ENCODE results near the gene NRP2. TPM values are rescaled to one million over a fixed set of nuclear protein-coding genes. Genes with fewer than 3 reads are reported as not detected.

Gene NRP2
- total RNA-seq, 1 donor from 2014 or later = 55.8 TPM

DNA sequence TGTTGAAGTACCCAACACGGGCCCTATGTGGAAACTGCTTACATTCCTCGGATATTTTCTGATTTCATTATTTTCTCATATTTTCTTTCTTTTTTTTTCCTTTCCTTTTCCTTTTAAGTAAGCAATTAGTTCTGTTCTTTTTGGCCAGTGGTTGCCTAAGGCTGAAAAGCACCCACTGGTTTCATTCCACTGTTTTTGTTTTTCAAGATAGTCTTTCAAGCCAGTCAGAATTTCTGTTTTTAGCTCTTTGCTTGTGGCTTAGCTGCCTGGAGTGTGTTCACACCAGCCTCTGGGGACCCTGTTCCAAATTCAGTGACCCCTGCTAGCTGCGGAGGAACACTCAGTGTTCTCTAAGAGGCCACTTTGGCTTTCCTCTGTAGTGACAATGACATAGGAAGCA is 73.6 kb downstream of the NRP2 start:
- no peak for DNase-seq (ENCODE audit: low spot score)

DNA sequence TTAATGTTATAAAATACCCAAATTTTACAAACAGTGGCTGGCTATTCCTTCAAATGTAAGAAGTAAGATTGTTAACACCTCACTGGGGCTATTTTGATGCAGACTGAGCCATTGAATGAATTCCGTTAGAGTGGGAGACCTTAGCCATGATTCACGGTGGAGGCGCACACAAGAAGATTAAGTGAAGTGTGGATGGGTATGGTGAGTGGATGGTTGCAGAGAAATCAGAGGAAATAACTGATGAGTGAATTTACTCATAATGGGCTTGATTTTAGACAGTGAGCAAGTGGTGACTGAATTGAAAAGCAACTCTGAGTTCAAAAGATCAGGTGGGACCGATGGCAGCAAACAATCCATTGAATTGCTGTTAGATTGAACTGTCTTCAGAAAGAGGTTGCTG is 75.0 kb downstream of the NRP2 start:
- DNase-seq (ENCODE audit: low spot score) = no peak

DNA sequence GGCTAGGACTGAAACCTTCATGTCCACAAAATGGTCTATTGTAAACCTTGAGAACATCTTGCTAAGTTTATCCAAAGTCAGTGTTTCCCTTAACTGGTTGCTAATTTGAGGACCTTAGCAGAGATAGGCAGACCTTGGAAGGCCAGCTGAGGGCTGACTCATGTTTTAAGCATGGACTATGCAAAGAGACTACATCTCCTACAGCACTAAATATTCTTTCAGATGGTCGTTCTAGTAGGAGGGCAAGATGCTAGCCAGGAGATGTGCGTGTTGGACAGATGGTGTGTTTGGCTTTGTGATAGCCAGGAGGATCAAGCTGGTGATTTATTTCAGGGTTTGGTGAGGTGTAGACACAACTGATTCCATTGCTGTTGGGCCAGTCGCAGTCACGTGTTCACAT is 75.8 kb downstream of the NRP2 start:
- no peak for DNase-seq (ENCODE audit: low spot score)

DNA sequence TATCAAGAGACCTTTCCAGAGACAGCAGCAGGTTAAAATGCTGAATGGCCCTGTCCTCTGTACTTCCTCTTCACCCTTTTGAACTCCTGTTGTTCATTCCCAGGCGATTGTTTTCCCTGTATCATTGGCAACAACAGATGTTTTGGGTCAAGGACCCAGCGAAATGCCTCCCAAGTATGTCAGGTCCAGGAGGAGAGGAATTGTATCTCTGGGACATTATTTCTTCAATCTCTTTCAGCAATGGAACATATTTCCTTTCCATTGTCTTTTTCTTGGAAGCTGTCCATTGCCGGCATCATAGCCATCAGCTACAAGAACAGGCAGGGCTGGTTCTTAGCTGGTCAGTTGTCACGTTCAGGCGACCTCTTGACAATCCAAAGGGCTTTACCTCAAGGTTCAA is 76.2 kb downstream of the NRP2 start:
- DNase-seq (ENCODE audit: low spot score) = no peak

DNA sequence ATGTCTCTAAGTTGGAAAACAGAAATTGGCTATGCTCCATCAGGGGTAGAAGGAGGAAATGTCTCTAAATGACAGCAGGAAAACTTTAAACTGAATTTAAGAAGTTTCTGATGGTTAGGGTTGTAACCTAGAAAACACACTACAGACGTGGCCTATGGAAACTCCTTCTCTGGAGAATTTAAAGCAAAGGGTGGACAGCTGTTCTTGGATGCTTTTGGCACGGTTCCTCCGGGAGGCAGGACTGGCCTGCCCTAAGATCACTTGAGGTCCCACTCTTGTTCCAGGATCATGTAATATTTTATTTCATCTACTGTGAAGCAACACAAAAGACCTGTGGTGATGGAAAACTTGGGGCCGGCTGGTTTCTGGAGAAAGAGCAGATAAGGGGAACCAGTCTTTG is 77.0 kb downstream of the NRP2 start:
- no peak for DNase-seq (ENCODE audit: low spot score)

DNA sequence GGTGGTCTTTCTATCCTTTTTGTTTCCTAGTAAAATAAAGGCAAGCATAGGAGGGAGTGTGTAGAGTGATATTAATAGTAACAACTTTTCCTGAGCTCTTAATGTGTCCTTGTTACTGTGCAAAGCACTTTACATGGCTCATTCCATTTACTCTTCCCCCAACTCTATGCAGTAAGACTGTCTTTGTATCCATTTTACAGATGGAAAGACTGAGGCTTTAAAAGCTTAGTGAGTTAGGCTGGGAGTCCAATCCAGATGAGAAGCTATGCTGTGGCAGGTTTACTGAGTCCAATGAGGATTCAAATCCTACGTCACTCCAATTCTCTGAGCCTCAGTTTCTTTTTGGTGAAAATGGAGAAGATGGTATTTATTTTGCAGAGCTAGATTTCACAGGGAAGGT is 77.4 kb downstream of the NRP2 start:
- no peak for DNase-seq (ENCODE audit: low spot score)

DNA sequence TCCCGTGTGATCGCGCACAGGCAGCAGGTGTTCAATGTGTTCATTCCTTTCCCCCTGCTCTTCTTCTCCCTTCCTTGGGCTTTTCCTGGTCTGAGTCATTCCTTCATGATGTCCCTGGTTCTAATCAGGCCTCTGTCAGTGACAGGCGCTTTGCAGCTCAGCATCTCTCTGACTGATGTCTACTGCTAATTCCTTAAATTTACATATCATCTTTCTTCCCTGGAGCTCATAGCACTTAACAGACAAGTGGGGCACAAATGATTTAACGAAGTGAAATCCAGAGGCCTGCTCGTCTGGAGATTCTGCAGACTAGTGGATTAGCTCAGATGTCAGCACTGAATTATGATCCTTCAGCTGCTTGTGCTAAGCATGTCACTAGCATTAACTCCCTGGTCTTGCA is 77.9 kb downstream of the NRP2 start:
- DNase-seq (ENCODE audit: low spot score) = no peak

DNA sequence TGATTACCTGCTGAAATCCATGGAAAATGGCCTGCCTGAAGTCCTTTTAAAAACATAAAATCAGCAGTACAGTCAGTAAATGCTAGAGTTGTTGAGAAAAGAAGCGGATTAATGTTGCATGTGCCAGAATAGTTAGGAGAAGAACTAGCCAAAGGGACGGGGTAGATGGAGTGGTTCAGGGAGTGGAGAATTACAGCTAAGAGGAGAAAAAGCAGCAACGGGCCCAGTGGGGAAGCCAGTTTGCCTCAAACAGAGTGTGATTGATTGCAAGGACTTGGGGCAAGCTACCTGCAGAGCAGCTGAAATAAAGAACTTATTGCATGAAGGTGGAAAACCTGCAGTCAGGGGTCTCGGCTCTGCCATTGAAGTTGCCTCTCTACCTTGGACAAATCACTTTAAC is 79.1 kb downstream of the NRP2 start:
- DNase-seq (ENCODE audit: low spot score) = no peak

DNA sequence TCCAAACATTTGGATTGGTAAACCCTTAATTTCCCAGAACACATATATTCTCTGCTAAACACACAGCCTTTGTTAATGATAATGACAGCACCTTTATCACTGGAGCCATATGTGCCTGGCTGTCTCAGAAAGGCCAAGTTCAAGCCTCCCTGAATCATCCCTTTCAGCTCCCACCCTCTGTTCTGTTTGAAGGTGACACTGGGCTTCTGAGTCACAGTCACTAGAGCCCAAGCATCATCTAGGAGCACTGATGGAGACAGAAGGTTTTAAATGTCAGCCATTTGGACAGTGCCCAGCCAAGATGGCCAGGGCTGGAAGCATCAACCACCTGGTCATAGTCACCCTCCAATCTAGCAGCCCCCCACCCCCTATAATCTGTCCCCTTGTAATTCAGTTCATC is 80.6 kb downstream of the NRP2 start:
- no peak for DNase-seq (ENCODE audit: low spot score)

DNA sequence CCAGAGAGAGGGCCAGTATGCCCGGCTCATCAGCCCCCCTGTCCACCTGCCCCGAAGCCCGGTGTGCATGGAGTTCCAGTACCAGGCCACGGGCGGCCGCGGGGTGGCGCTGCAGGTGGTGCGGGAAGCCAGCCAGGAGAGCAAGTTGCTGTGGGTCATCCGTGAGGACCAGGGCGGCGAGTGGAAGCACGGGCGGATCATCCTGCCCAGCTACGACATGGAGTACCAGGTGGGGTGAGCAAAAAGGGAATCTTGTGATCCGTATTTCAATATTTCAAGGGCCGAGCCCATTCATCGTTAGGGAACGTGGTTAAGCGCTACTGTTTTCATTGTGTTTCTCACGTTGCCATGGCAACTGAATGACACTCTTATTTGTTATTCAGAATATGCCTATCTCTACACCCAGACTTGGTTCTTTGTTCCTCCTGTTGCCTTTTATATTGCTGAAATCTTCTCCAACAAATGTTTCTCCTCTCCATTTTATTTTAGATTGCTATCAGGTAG is 81.5 kb downstream of the NRP2 start:
- no peak for DNase-seq (ENCODE audit: low spot score)

DNA sequence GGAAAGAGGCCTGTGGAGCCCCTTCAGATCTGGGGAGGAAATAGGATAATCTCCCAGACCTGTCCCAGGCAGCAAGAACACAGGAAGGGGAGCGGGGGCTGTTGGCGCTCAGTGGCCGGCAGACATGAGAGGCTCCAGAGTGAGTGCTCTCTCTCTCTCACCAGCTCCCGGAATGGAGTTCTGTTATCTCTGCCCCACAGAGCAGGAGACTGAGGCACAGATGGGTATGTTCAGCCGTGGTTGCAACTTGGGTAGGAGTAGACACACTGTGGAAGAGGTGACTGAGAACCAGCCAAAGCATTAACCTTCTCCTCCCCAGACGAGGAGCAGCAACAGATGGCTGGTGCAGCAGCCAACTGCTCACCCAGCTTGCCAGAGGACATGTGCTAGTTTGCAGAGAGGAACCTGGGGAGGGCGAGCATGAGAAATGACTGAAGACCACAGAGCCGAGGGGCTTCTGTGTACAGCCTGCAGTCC is 82.0 kb downstream of the NRP2 start:
- no peak for DNase-seq (ENCODE audit: low spot score)

DNA sequence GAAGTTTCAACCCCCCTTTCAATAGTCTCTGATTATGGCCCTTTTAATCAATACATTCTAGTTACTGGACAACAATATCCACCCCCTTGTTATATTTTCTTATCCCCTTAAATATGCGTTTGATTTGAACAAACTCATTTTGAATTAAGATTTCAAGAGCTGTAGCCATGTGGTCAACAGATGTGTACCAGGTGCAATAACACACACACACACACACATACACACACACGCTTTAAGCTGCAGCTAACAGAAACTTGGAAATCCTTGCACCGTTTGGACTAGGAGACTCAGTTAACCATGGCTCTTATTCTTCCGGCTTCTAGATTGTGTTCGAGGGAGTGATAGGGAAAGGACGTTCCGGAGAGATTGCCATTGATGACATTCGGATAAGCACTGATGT is 82.8 kb downstream of the NRP2 start:
- no peak for DNase-seq (ENCODE audit: low spot score)

DNA sequence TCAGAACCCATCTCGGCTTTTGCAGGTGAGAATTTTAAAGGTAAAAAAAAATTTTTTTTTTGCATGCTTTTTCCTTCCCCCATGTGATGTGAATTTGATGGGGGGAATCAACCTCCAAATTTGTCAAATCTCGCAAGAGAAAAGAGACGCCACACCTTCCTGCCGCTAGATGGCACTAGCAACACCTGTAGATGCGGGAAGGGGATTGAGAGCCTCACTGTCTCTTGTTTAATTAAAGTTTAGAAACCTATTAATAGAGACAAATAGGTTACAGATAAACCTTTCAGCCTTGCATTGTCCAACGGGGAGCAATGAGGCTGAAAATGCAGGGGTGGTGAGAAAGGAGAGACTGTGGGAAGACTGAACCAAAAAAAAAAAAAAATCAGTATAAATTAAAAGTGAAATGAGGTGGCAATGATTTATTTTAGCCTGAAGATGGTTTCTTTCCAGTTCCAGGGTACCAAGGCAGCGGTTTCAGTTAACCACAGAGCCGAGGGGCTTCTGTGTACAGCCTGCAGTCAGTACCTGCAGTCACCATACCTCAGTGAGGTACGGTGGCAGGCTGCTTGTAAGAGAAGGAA is 84.6 kb downstream of the NRP2 start:
- DNase-seq (ENCODE audit: low spot score) = peak; percentile 67

DNA sequence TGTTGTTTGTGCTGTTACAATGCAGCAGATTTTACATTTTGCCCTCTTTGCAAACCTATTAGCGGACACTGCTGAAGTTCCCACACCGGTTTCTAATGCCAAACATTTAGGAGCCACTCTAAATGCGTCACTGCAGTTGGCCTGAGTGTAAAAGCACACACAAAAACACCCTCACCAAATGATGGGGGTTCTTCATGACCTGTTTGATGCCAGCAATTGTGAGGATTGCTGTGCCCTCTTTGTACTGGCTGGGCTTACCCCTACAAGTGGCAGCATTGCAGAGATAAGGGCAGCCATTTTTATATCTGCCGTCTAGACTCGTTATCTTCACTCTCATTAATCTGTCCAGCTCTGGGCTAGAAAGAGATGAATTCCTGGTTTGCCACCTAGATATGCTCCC is 85.3 kb downstream of the NRP2 start:
- no peak for DNase-seq (ENCODE audit: low spot score)

DNA sequence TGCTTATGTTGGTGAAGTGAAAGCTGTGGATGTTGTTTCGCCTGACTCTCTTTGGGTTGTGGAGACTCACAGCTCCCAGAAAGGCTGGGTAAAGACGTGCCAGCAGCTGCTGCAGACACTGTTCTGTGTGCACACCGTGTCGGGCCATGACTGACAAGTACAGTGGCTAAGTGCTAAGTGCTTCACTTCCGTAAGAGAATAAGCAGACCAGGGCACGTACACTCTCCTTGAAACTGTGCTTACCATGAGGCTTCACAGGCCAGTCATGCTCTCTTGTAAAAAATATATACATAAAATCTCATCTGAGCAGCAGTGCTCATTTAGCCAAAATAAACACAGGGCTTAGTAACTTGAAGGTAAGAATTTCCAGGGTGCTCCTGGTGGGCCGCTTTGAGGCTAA is 86.0 kb downstream of the NRP2 start:
- no peak for DNase-seq (ENCODE audit: low spot score)

DNA sequence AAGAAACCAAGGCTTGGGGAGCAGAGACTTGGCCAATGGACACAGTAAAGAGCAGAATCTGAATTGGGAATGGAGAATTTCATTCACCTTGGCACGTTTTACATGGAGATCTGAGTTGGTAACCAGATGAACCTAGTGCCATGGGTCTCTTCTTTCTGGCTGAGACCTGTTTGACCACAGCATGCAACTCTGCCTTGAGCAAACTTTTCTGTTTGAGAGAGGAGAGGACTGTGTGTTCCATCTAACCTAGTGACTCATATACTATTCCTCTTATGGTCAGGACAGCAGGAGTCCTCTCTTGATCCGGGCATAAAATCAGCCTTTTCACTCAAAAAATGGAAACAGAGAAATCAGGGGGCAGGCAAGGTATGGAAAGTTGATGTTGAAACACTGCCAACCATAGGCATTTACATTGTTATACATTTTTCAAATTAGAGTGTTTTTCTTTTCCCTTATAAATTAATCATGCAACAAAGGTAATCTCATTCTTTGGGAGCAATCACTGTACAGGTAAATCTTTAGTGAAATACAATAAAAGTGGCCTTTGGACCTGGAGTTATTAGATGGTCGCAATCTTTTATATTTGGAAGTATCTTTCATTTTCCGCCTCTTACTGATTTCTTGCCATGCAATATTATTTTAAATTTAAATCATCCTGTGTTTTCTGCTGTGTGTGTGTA is 86.7 kb downstream of the NRP2 start:
- no peak for DNase-seq (ENCODE audit: low spot score)

DNA sequence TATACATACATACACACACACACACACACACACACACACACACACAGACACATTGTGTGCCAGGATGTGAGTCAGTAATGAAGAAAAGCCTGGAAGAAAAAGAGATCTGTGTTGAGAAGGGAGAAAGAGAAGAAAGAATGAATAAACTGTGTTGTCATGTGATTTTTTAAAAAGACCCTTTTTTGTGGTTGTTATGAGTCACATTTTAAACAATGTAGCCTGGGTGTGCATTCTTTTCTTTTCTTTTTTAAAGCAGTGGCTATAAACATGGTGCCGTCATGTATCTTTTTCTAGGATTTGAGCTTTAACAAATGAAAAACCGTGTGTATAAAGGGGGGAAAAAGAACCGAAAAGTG is 87.2 kb downstream of the NRP2 start:
- no peak for DNase-seq (ENCODE audit: low spot score)

DNA sequence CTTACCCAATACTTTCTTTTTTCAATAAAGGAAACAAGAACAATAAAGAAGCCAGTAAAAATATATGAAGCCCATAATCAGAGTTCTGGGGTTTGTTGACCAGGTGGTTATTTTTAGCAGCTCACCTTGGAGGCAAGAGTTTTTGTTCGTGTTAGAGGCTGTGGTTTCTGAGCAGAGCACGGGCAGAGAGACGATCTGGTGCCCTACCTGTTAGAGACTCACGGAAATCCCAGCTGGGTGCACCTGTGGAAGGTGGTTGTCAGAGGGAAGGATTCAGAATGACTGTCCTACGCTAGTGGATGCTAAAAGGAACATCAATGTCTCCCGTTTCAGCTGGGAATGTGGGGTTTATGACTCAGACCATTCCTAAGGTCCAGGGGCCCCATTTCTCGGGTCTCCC is 87.6 kb downstream of the NRP2 start:
- DNase-seq (ENCODE audit: low spot score) = no peak

DNA sequence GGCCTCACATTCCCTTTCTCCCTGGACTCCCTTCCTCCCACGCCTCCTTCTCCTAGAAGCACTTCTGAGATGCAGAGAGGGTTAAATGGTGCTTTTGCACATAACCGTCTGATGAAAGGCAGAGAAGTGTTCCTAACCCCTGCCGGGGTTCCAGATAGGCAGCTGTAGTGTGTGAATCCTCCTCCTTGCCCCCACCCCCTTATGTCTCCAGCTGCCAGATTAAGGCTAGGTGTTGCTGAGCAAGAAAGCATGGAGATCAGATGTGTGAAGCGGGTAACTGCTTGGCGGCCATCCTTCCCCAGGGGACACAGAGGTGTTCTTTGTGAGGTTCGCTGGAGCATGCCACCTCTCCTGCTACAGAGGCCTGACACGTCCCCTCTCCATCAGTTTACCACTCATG is 88.3 kb downstream of the NRP2 start:
- no peak for DNase-seq (ENCODE audit: low spot score)

DNA sequence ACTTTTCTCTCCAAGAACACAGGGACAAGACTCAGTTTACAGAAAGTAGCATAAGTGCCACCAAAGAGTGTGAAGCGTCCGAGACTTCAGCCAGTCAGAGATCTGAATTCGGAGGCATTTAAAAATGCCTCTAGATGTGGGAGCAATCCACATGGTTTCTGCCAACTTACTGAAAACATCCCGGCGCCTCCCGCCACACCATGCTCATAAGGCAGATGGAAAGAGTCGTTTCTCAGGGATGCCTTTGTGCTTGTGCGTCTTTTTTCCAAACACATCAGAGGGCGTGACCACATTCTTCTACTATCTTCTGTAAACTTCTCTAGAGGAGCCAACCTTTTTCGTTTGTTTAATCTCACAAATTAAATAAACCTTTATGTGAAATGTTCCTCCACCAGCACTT is 88.7 kb downstream of the NRP2 start:
- no peak for DNase-seq (ENCODE audit: low spot score)

DNA sequence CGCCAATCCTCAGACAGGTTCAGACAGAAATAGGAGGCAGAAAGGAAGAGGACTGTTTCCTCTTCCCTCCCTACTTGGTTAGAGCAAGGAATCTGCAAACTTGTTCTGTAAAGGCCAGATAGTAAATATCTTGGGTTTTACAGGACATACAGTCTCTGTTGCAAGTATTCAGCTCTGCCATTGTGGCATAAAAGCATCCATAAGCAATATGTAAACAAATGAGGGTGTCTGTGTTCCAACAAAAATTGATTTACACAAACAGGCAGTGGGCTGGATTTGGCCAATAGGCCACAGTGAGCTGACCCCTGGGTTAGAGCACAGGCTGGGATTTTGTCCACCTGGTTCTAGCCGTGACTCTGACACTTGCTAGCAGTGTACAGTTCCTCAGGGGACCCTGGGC is 89.4 kb downstream of the NRP2 start:
- DNase-seq (ENCODE audit: low spot score) = no peak

DNA sequence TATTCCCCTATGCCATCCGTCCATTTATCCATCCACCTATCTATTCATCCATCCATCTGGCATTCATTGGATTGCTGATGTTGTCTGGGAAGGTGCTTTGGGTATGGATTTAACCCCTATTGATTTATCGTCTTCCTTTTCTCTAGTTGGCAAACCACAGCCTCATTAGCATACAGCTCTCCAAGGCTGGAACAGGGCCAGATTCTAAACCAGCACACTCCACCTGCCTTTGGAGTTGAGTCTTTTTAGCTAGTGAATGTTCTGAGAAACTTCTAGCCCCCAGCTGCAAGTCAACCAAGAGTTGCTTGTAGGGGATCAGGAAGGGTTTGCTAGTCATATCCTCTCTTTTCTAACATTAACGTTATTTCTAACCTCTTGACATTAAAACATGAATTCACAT is 90.7 kb downstream of the NRP2 start:
- DNase-seq (ENCODE audit: low spot score) = no peak

DNA sequence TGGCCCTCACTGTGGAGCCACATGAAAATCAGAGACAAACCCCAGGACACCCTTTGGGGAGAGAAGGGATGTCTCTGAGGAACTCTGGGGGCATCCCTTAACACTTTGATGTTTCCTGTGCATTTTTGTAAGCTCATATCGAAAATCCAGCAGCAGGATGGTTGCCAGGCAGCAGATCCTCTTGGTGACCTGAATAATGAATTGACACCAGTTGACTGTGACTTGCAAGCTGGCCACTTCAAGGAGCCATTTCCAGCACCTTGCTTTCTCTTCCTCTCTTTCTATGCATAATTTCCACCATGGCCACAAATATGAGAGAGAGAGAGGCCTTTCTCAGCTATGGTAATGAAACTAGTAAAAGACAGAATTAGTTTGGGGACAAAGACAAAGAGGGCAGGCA is 91.7 kb downstream of the NRP2 start:
- no peak for DNase-seq (ENCODE audit: low spot score)
